HepG2 (cell line): ENCODE data around the gene GARIN1A. TPM values are rescaled to one million over a fixed set of nuclear protein-coding genes. Genes with fewer than 3 reads are reported as not detected.

Source experiments
- ATAC-seq: fragments of 200-7000 bp; cut with Tn5 transposase; 3 replicates; pipeline ENCODE4 v1.9.1; 2020; ENCODE audit warnings: mild to moderate bottlenecking, moderate library complexity
- BruUV-seq: library from RNA; stranded (reverse); fragments of 400-500 nt; replicated peaks from 2 replicates; lab custom pipeline; 2021; lab: Mats Ljungman, UMichigan
- CTCF ChIA-PET: fragments of 300-600 bp; formaldehyde crosslinking; extraction: SDS; loops from one replicate; lab custom pipeline; 2021; ENCODE audit warnings: low total read pairs, inconsistent platforms, low intra/inter-chr PET ratio; lab: Yijun Ruan, JAX
- POLR2A ChIA-PET: fragments of 350-600 bp; sonication (Branson Sonifier 250); formaldehyde crosslinking; loops from one replicate; lab custom pipeline; 2020; ENCODE audit warnings: antibody characterized with exemption, inconsistent platforms; lab: Yijun Ruan, JAX
- DNase-seq: peaks from one replicate; pipeline ENCODE4 v3.0.0-alpha.2; 2015; ENCODE audit warnings: low spot score
- FAIRE-seq: peaks from 3 replicates; lab custom pipeline; 2011; peaks lifted over from hg19 to GRCh38; lab: Jason Lieb, UNC
- H2AFZ ChIP-seq: one replicate; pipeline ENCODE4 v1.6.1; 2011; ENCODE audit warnings: low read length, inconsistent platforms
- H3K27ac ChIP-seq: fragments of 300-600 bp; 3 replicates; pipeline ENCODE4 v1.8.0; 2011; ENCODE audit warnings: mixed run types, mild to moderate bottlenecking, mixed read lengths, low read length, inconsistent platforms; ENCODE audit not compliant: insufficient read depth; ENCODE audit errors: extremely low read length
- H3K27me3 ChIP-seq, 2 experiments: fragments of 200-600 bp in 1 of 2; 2 replicates in 1 of 2; 3 replicates in 1 of 2; pipeline versions ENCODE4 v1.6.0 to v1.8.0; 2011; ENCODE audit warnings: low read length in 2 of 2, mild to moderate bottlenecking in 2 of 2, moderate library complexity in 2 of 2, inconsistent platforms in 1 of 2; ENCODE audit not compliant: insufficient read depth in 2 of 2, control insufficient read depth in 1 of 2
- H3K36me3 ChIP-seq, 2 experiments: fragments of 200-600 bp in 1 of 2; replicated peaks in 1 of 2; 2 replicates in 1 of 2; 3 replicates in 1 of 2; pipeline versions ENCODE4 v1.5.1 to v1.8.0; 2011; ENCODE audit warnings: low read length in 2 of 2, inconsistent platforms in 1 of 2; ENCODE audit not compliant: insufficient read depth in 2 of 2, control insufficient read depth in 1 of 2
- H3K4me1 ChIP-seq: 2 replicates; pipeline ENCODE4 v1.5.1; 2012; ENCODE audit warnings: low read length, inconsistent platforms; ENCODE audit not compliant: insufficient read depth
- H3K4me2 ChIP-seq: 2 replicates; pipeline ENCODE4 v1.6.0; 2011; ENCODE audit warnings: low read depth, low read length, inconsistent platforms
- H3K4me3 ChIP-seq, 3 experiments: fragments of 200-600 bp in 1 of 3; sonication (generic), shearing (Covaris generic) in 1 of 3; replicated peaks in 1 of 3; 2 replicates each; pipeline ENCODE4 v1.5.1; 2011 to 2016; ENCODE audit warnings: low read length in 3 of 3, inconsistent platforms in 2 of 3, low read depth in 2 of 3, mild to moderate bottlenecking in 2 of 3, control low read depth in 1 of 3, mixed read lengths in 1 of 3; ENCODE audit not compliant: insufficient read depth in 1 of 3
- H3K79me2 ChIP-seq: one replicate; pipeline ENCODE4 v1.6.1; 2011; ENCODE audit warnings: low read length, inconsistent platforms; ENCODE audit not compliant: insufficient read depth
- H3K9ac ChIP-seq: 2 replicates; pipeline ENCODE4 v1.6.0; 2011; ENCODE audit warnings: mild to moderate bottlenecking, low read depth, low read length, inconsistent platforms; ENCODE audit not compliant: insufficient read depth
- H3K9me3 ChIP-seq: 2 replicates; pipeline ENCODE4 v1.5.1; 2012; ENCODE audit warnings: mild to moderate bottlenecking, low read length
- H4K20me1 ChIP-seq: 2 replicates; pipeline ENCODE4 v1.6.0; 2011; ENCODE audit warnings: inconsistent platforms, mild to moderate bottlenecking, low read length, moderate library complexity; ENCODE audit not compliant: insufficient read depth
- AGO2 ChIP-seq: fragments of 200-400 bp; formaldehyde crosslinking; optimal IDR thresholded peaks from 2 replicates; pipeline ENCODE3; 2017; ENCODE audit warnings: mild to moderate bottlenecking, low read depth, low read length, moderate library complexity
- ATF1 ChIP-seq: IDR thresholded peaks from 2 replicates; pipeline ENCODE4 v1.6.1; 2016; ENCODE audit warnings: mild to moderate bottlenecking, control low read depth
- ESRRA ChIP-seq: sonication (generic); formaldehyde crosslinking; IDR thresholded peaks from 2 replicates; pipeline ENCODE4 v1.5.1; 2020; ENCODE audit warnings: mild to moderate bottlenecking, low read depth, missing genetic modification reagents
- KDM2A ChIP-seq: sonication (generic); formaldehyde crosslinking; IDR thresholded peaks from 2 replicates; pipeline ENCODE4 v1.4.0; 2020; ENCODE audit warnings: low read depth, missing genetic modification reagents, borderline replicate concordance
- MAZ ChIP-seq, 2 experiments: sonication (generic) in 1 of 2; formaldehyde crosslinking in 1 of 2; IDR thresholded peaks; 2 replicates each; pipeline versions ENCODE4 v1.5.0 to v1.6.1; 2012 to 2020; ENCODE audit warnings: low read depth in 2 of 2, mild to moderate bottlenecking in 2 of 2, borderline replicate concordance in 1 of 2, improper control_type of control experiment in 1 of 2, low read length in 1 of 2, missing genetic modification reagents in 1 of 2, moderate library complexity in 1 of 2
- MTA1 ChIP-seq: sonication (generic); formaldehyde crosslinking; IDR thresholded peaks from 2 replicates; pipeline ENCODE4 v1.4.0; 2020; ENCODE audit warnings: missing genetic modification reagents, mild to moderate bottlenecking, borderline replicate concordance
- MZF1 ChIP-seq: sonication (generic); formaldehyde crosslinking; IDR thresholded peaks from 2 replicates; pipeline ENCODE4 v1.8.1; 2023; ENCODE audit warnings: mild to moderate bottlenecking, missing genetic modification reagents, borderline replicate concordance
- PHF5A ChIP-seq: IDR thresholded peaks from one replicate; pipeline ENCODE4 v1.6.1; 2018; ENCODE audit warnings: low read depth, missing genetic modification reagents; ENCODE audit not compliant: unreplicated experiment
- PLRG1 ChIP-seq: fragments of 450-650 bp; conservative IDR thresholded peaks from 2 replicates; pipeline ENCODE4 v1.6.1; 2016
- SKIL ChIP-seq: sonication (generic); formaldehyde crosslinking; IDR thresholded peaks from 2 replicates; pipeline ENCODE4 v1.8.0; 2022; ENCODE audit warnings: missing genetic modification reagents, mild to moderate bottlenecking, moderate library complexity, borderline replicate concordance
- TBX2 ChIP-seq: sonication (generic); formaldehyde crosslinking; IDR thresholded peaks from 2 replicates; pipeline ENCODE4 v1.5.0; 2020; ENCODE audit warnings: missing genetic modification reagents, mild to moderate bottlenecking, borderline replicate concordance
- ZFP37 ChIP-seq: sonication (generic); formaldehyde crosslinking; IDR thresholded peaks from 2 replicates; pipeline ENCODE4 v1.4.0; 2020; ENCODE audit warnings: missing genetic modification reagents, borderline replicate concordance
- ZNF296 ChIP-seq: sonication (generic); formaldehyde crosslinking; conservative IDR thresholded peaks from 2 replicates; pipeline ENCODE4 v1.5.0; 2020; ENCODE audit warnings: mild to moderate bottlenecking, missing genetic modification reagents
- ZNF7 ChIP-seq: IDR thresholded peaks from 2 replicates; pipeline ENCODE4 v1.6.1; 2016; ENCODE audit warnings: missing biosample characterization, missing genetic modification reagents
- WGBS: methylation state at CpG from one replicate; pipeline ENCODE4 v1.1.6; 2017; ENCODE audit warnings: low lambda C conversion rate; 5-methylcytosine and 5-hydroxymethylcytosine counted together
- in situ Hi-C: cut with HindIII; loops from 2 replicates; pipeline ENCODE4 v1.10.0; 2017; ENCODE audit warnings: low pct_unique_long_range_greater_than_20kb; ENCODE audit not compliant: extremely low pct_ligation_motif_present
- intact Hi-C: fragments of 100-400 bp; cut with micrococcal nuclease; formaldehyde crosslinking; loops from one replicate; pipeline ENCODE4 v1.10.0; 2022; ENCODE audit not compliant: unreplicated experiment
- polyA plus RNA-seq, 8 experiments: library from polyadenylated mRNA; depleted of rRNA in 3 of 8; stranded (reverse) in 7 of 8; unstranded in 1 of 8; fragments of >200 nt; fragmentation: Illumina TruSeq in 4 of 8; extraction: Trizol in 4 of 8; gene quantifications; 2 replicates each; pipeline versions ENCODE4 v1.2.1 to v1.2.3, GENCODE V29; 2011 to 2016; ENCODE audit warnings: low read depth in 4 of 8, missing spikeins in 1 of 8, mixed read lengths in 1 of 8; ENCODE audit not compliant: insufficient read depth in 1 of 8
- total RNA-seq, 5 experiments: library from RNA; depleted of rRNA; stranded (reverse); fragments of >200 nt; fragmentation: Illumina TruSeq; extraction: Trizol; gene quantifications; 2 replicates each; pipeline ENCODE4 v1.2.3, GENCODE V29; 2016; ENCODE audit warnings: low read depth in 1 of 5
- TF ChIP-seq, protein P1 (sequence below): sonication (generic); formaldehyde crosslinking; IDR thresholded peaks from 2 replicates; pipeline ENCODE4 v1.4.0; 2020; ENCODE audit warnings: missing genetic modification reagents

GARIN1A gene
- total and polyA plus RNA-seq, 2 of the 13 experiments (the other 11 are each of a cell fraction or from before 2014, with no cell fraction given), result 0.12 TPM; not detected in 1

DNA sequence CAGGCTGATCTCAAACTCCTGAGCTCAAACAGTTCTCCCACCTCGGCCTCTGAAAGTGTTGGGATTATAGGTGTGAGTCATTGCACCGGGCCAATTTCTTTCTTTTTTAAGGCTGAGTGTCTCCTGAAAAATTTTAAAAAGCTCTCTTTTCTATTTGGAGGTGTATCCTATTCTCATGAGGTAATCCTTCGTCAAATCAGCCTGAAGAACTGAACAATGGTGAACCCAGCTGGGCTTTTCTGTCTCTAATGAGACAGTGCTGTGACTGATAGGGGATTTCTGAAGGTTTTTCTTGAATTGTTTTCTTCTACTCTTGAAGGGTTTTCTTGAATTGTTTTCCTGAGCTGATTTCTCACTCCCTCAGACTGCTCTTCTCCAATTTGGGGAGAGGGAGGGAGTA lies 36.1 kb downstream of the GARIN1A start:
- peaks cover 5% of the 10 kb centered on the region for H3K4me1 ChIP-seq
- no peak overlapping the region for H2AFZ ChIP-seq
- no peak for DNase-seq
- H4K20me1 ChIP-seq, result no peaks in the 10 kb centered on the region
- POLR2A ChIA-PET, result interaction anchor here (0.6 kb wide), 1 partner anchor 325 kb away, joined by 3 read pairs; no protein-coding TSS in a partner anchor
- no peaks in the 10 kb centered on the region for H3K79me2 ChIP-seq
- FAIRE-seq, result no peak
- no peak for TF ChIP-seq ATF1 (CRISPR knock-in tag)
- no peak for TF ChIP-seq TBX2 (CRISPR knock-in tag)
- TF ChIP-seq, all 625 proteins: peak for 0
- no peak for ATAC-seq
- H3K4me3 ChIP-seq, result no peak overlapping the region
- CTCF ChIA-PET, result no interaction called here
- H3K4me2 ChIP-seq, result no peak overlapping the region
- in situ Hi-C loops, result no loop called here
- peaks cover 0 to 20% of the 10 kb centered on the region in 2 experiments; a peak in 2 of 5 replicates for H3K27me3 ChIP-seq
- intact Hi-C loops, result no loop called here
- no peak overlapping the region for H3K9ac ChIP-seq
- H3K36me3 ChIP-seq, result no peaks in the 10 kb centered on the region
- no peaks in the 10 kb centered on the region for H3K9me3 ChIP-seq
- 9% methylated on average over 3 of the region's 3 CpGs for WGBS
- H3K27ac ChIP-seq, result no peak overlapping the region
- no TSS peak for BruUV-seq

GRCh38 chr7:128708824-128709223 lies 36.7 kb downstream of the GARIN1A start:
- Histone ChIP-seq H3K4me3 (no peak overlapping the region), H3K27me3 (peaks cover 0 to 15% of the 10 kb centered on the region in 2 experiments; a peak in 1 of 5 replicates), H3K27ac (no peak overlapping the region), H3K79me2 (no peaks in the 10 kb centered on the region), H3K4me2 (no peak overlapping the region), H3K9ac (no peak overlapping the region), H4K20me1 (no peaks in the 10 kb centered on the region), H3K9me3 (no peaks in the 10 kb centered on the region), H2AFZ (no peak overlapping the region), H3K4me1 (no peaks in the 10 kb centered on the region), H3K36me3 (no peaks in the 10 kb centered on the region)
- WGBS, result 16% methylated on average over 3 of the region's 3 CpGs
- no peak for ATAC-seq
- intact Hi-C loops, result no loop called here
- in situ Hi-C loops, result no loop called here
- BruUV-seq, result no TSS peak
- CTCF ChIA-PET, result no interaction called here
- no peak for DNase-seq
- POLR2A ChIA-PET, result no interaction called here
- FAIRE-seq, result no peak
- no peak for TF ChIP-seq KDM2A (CRISPR knock-in tag)
- TF ChIP-seq SKIL, result no peak
- no peak for TF ChIP-seq PLRG1
- TF ChIP-seq AGO2, result no peak
- TF ChIP-seq ESRRA (CRISPR knock-in tag), result no peak
- no peak for TF ChIP-seq ZNF7 (CRISPR knock-in tag)
- no peak for TF ChIP-seq MZF1 (CRISPR knock-in tag)
- no peak for TF ChIP-seq ZNF296 (CRISPR knock-in tag)
- no peak for TF ChIP-seq MTA1 (CRISPR knock-in tag)
- no peak for TF ChIP-seq PHF5A (CRISPR knock-in tag)
- TF ChIP-seq ZFP37 (CRISPR knock-in tag), result no peak
- TF ChIP-seq MAZ (IDR thresholded peaks at IDR 0.05; ENCODE audit: borderline replicate concordance, low read depth, low read length), result no peak
- no peak for TF ChIP-seq MAZ (CRISPR knock-in tag; IDR thresholded peaks at IDR 0.05; ENCODE audit: low read depth)
- TF ChIP-seq, protein P1, sequence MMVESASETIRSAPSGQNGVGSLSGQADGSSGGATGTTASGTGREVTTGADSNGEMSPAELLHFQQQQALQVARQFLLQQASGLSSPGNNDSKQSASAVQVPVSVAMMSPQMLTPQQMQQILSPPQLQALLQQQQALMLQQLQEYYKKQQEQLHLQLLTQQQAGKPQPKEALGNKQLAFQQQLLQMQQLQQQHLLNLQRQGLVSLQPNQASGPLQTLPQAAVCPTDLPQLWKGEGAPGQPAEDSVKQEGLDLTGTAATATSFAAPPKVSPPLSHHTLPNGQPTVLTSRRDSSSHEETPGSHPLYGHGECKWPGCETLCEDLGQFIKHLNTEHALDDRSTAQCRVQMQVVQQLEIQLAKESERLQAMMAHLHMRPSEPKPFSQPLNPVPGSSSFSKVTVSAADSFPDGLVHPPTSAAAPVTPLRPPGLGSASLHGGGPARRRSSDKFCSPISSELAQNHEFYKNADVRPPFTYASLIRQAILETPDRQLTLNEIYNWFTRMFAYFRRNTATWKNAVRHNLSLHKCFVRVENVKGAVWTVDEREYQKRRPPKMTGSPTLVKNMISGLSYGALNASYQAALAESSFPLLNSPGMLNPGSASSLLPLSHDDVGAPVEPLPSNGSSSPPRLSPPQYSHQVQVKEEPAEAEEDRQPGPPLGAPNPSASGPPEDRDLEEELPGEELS, result no peak
